HEK293T (cell line): Measurements from ENCODE around the gene RAB7B.

ENCODE experiments used
- ARNT ChIP-seq: fragments of 450-650 bp; IDR thresholded peaks from 2 replicates; pipeline ENCODE4 v1.6.1; 2017; ENCODE audit warnings: mild to moderate bottlenecking
- BHLHE40 ChIP-seq: fragments of 450-650 bp; IDR thresholded peaks from 2 replicates; pipeline ENCODE4 v1.6.1; 2016; ENCODE audit warnings: mild to moderate bottlenecking, moderate library complexity, borderline replicate concordance
- CTBP1 ChIP-seq: fragments of 450-650 bp; IDR thresholded peaks from 2 replicates; pipeline ENCODE4 v1.6.1; 2016; ENCODE audit warnings: borderline replicate concordance
- ELF4 ChIP-seq: fragments of 450-650 bp; IDR thresholded peaks from 2 replicates; pipeline ENCODE4 v1.6.1; 2017; ENCODE audit warnings: antibody characterized with exemption
- FOXA1 ChIP-seq: fragments of 450-650 bp; IDR thresholded peaks from 2 replicates; pipeline ENCODE4 v1.6.1; 2016; ENCODE audit warnings: mild to moderate bottlenecking
- FOXK2 ChIP-seq: fragments of 450-650 bp; IDR thresholded peaks from 2 replicates; pipeline ENCODE4 v1.6.1; 2016; ENCODE audit warnings: mild to moderate bottlenecking
- L3MBTL2 ChIP-seq: fragments of 450-650 bp; conservative IDR thresholded peaks from 2 replicates; pipeline ENCODE4 v1.6.1; 2016; ENCODE audit warnings: mild to moderate bottlenecking
- NFRKB ChIP-seq: fragments of 450-650 bp; IDR thresholded peaks from 2 replicates; pipeline ENCODE4 v1.6.1; 2016; ENCODE audit warnings: mild to moderate bottlenecking, moderate library complexity
- SP1 ChIP-seq: fragments of 450-650 bp; IDR thresholded peaks from 2 replicates; pipeline ENCODE4 v1.6.1; 2017
- SUZ12 ChIP-seq: fragments of 450-650 bp; IDR thresholded peaks from 2 replicates; pipeline ENCODE4 v1.6.1; 2016; ENCODE audit warnings: mild to moderate bottlenecking

DNA sequence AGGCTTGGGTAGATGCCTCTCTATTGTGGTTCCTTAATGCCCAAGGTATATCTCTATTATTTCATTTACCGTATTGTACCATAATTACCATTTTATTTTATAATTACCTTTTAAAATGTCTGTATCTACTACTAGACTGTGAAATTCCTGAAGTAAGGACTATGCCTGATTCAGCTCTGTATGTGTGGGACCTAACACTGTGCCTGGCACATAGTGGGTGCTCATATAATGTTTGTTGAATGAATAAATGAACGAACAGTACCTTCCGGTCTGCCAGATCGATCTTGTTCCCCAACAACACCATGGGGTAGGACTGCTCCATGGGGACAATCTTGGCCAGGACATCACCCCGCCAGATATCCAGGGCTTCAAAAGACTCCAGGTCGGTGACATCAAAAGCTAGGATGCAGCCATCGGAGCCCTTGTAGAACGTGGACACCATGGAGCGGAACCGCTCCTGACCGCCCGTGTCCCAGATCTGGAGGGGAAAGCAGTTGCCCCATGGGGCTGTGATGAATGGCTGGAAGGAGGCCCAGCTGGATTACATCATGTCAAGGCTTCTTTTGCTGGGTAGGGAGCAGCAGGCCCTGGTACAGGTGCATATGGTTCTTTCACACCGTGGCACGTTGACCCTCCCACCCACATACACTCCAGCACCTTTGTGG lies 10.8 kb downstream of the RAB7B start:
- TF ChIP-seq SUZ12 (no peak), FOXK2 (no peak), SP1 (no peak), CTBP1 (no peak), BHLHE40 (no peak), FOXA1 (no peak), ARNT (no peak), NFRKB (no peak), L3MBTL2 (no peak), ELF4 (no peak)
